HFFc6 (cell line): ENCODE measurements around the gene SIGLEC15. TPM values are rescaled to one million over a fixed set of nuclear protein-coding genes. Genes with fewer than 3 reads are reported as not detected.

Experiments used
- DNase-seq: peaks from one replicate; pipeline ENCODE4 v3.0.0-alpha.2; 2018
- H3K27ac Mint-ChIP-seq: 2 replicates; pipeline ENCODE4 v1.8.0; 2020; ENCODE audit warnings: mild to moderate bottlenecking, mixed read lengths
- H3K27me3 Mint-ChIP-seq: 2 replicates; pipeline ENCODE4 v1.8.0; 2021; ENCODE audit warnings: mild to moderate bottlenecking, moderate library complexity, mixed read lengths; ENCODE audit not compliant: insufficient read depth
- H3K36me3 Mint-ChIP-seq: 2 replicates; pipeline ENCODE4 v1.8.0; 2021; ENCODE audit warnings: low read depth, mixed read lengths
- H3K4me1 Mint-ChIP-seq: 2 replicates; pipeline ENCODE4 v1.8.0; 2020; ENCODE audit warnings: low read depth, mixed read lengths
- H3K4me3 Mint-ChIP-seq: 2 replicates; pipeline ENCODE4 v1.8.0; 2020; ENCODE audit warnings: mild to moderate bottlenecking, moderate library complexity, mixed read lengths
- H3K9me3 Mint-ChIP-seq: 2 replicates; pipeline ENCODE4 v1.8.0; 2020; ENCODE audit warnings: mild to moderate bottlenecking, mixed read lengths
- CTCF ChIP-seq: fragments of 200-600 bp; sonication (generic); IDR thresholded peaks from 2 replicates; pipeline ENCODE4 v1.5.0; 2021; ENCODE audit warnings: antibody characterized with exemption, mild to moderate bottlenecking
- total RNA-seq, 6 experiments: library from RNA; stranded (reverse); fragmentation: NEBNext Ultra II Directional; extraction: Animal tissue kit (Norgen Biotek cat#: 25700); gene quantifications; 2 replicates in 1 of 6; 3 replicates in 5 of 6; pipeline ENCODE4 v1.2.3, GENCODE V29; 2021

Gene SIGLEC15
- total RNA-seq, 6 experiments from 2014 or later: 0.40 to 0.91 (median 0.61) TPM

- Mint-ChIP-seq H3K36me3 (peaks cover 80% of the 10 kb centered on the region), H3K4me3 (no peak overlapping the region), H3K4me1 (peaks cover 52% of the 10 kb centered on the region), H3K9me3 (no peaks in the 10 kb centered on the region; the same call in 1 of the 2 replicates), H3K27me3 (no peaks in the 10 kb centered on the region; the same call in 1 of the 2 replicates), H3K27ac (no peak overlapping the region)
- TF ChIP-seq CTCF: no peak
- no peak for DNase-seq
Observed at GRCh38 chr18:45864081-45864480, 38.6 kb downstream of the SIGLEC15 start.

GRCh38 chr18:45865466-45865865 is 40.0 kb downstream of the SIGLEC15 start:
- Mint-ChIP-seq H3K27ac (peak overlapping the region; percentile 9; the same call in 1 of the 2 replicates), H3K36me3 (peaks cover 82% of the 10 kb centered on the region), H3K9me3 (no peaks in the 10 kb centered on the region; the same call in 1 of the 2 replicates), H3K4me1 (peaks cover 66% of the 10 kb centered on the region), H3K27me3 (no peaks in the 10 kb centered on the region; the same call in 1 of the 2 replicates), H3K4me3 (no peak overlapping the region)
- DNase-seq: no peak
- no peak for TF ChIP-seq CTCF

GRCh38 chr18:45870419-45870818 is 44.9 kb downstream of the SIGLEC15 start:
- Mint-ChIP-seq H3K4me3 (no peak overlapping the region), H3K27ac (no peak overlapping the region), H3K9me3 (no peaks in the 10 kb centered on the region), H3K4me1 (peaks cover 68% of the 10 kb centered on the region), H3K36me3 (peaks cover 64% of the 10 kb centered on the region), H3K27me3 (no peaks in the 10 kb centered on the region; the same call in 1 of the 2 replicates)
- no peak for DNase-seq
- no peak for TF ChIP-seq CTCF

- Mint-ChIP-seq H3K36me3 (peaks cover 60% of the 10 kb centered on the region), H3K27me3 (no peaks in the 10 kb centered on the region; the same call in 1 of the 2 replicates), H3K27ac (peak overlapping the region; percentile 14), H3K9me3 (no peaks in the 10 kb centered on the region), H3K4me3 (no peak overlapping the region), H3K4me1 (peaks cover 59% of the 10 kb centered on the region)
- no peak for DNase-seq
- TF ChIP-seq CTCF: no peak
Observed at GRCh38 chr18:45871431-45872084, 46.1 kb downstream of the SIGLEC15 start.

- DNase-seq: no peak
Observed at GRCh38 chr18:45874491-45875184, 49.2 kb downstream of the SIGLEC15 start.

More at GRCh38 chr18:45874491-45875184, 49.2 kb downstream of the SIGLEC15 start:
- Mint-ChIP-seq H3K36me3 (peaks cover 41% of the 10 kb centered on the region), H3K27ac (no peak overlapping the region), H3K9me3 (no peaks in the 10 kb centered on the region), H3K27me3 (no peaks in the 10 kb centered on the region), H3K4me3 (no peak overlapping the region), H3K4me1 (peaks cover 52% of the 10 kb centered on the region)
- no peak for TF ChIP-seq CTCF
